Smooth muscle cell (in vitro differentiated cells): ENCODE results near the gene TPK1. TPM values are rescaled to one million over a fixed set of nuclear protein-coding genes. Genes with fewer than 3 reads are reported as not detected.

Experiments
- DNase-seq: peaks from one replicate; lab custom pipeline; 2025; ENCODE audit not compliant: unreplicated experiment; lab: John Stamatoyannopoulos, UW
- H2AFZ ChIP-seq: fragments of 200-600 bp; sonication (generic); 2 replicates; pipeline ENCODE4 v1.6.0; 2016; ENCODE audit warnings: antibody characterized with exemption, low read depth, mild to moderate bottlenecking
- H3F3A ChIP-seq: fragments of 200-600 bp; sonication (generic); 2 replicates; pipeline ENCODE4 v1.6.0; 2017; ENCODE audit warnings: antibody characterized with exemption, low read depth
- H3K27ac ChIP-seq: fragments of 200-600 bp; sonication (generic); 2 replicates; pipeline ENCODE4 v1.5.1; 2016; ENCODE audit warnings: low read depth, mild to moderate bottlenecking
- H3K27me3 ChIP-seq: fragments of 200-600 bp; sonication (generic); 2 replicates; pipeline ENCODE4 v1.6.1; 2016; ENCODE audit warnings: low read depth, mild to moderate bottlenecking
- H3K36me3 ChIP-seq: fragments of 200-600 bp; sonication (generic); 2 replicates; pipeline ENCODE4 v1.5.1; 2016; ENCODE audit warnings: low read depth
- H3K4me1 ChIP-seq: fragments of 200-600 bp; sonication (generic); 2 replicates; pipeline ENCODE4 v1.5.1; 2016; ENCODE audit warnings: low read depth
- H3K4me2 ChIP-seq: fragments of 200-600 bp; sonication (generic); 2 replicates; pipeline ENCODE4 v1.6.0; 2016; ENCODE audit warnings: mild to moderate bottlenecking
- H3K4me3 ChIP-seq: fragments of 200-600 bp; sonication (generic); 2 replicates; pipeline ENCODE4 v1.5.1; 2016; ENCODE audit warnings: mild to moderate bottlenecking
- H3K79me2 ChIP-seq: fragments of 200-600 bp; sonication (generic); 2 replicates; pipeline ENCODE4 v1.6.0; 2016; ENCODE audit warnings: low read depth, mild to moderate bottlenecking
- H3K9ac ChIP-seq: fragments of 200-600 bp; sonication (generic); 2 replicates; pipeline ENCODE4 v1.6.0; 2016; ENCODE audit warnings: low read depth
- H3K9me3 ChIP-seq: fragments of 200-600 bp; sonication (generic); replicated peaks from 2 replicates; pipeline ENCODE4 v1.5.1; 2016; ENCODE audit warnings: low read depth
- H4K20me1 ChIP-seq: fragments of 200-600 bp; sonication (generic); 2 replicates; pipeline ENCODE4 v1.6.0; 2016; ENCODE audit warnings: low read depth
- WGBS: methylation state at CpG from one replicate; pipeline ENCODE4 v1.1.7; 2016; ENCODE audit warnings: low lambda C conversion rate; 5-methylcytosine and 5-hydroxymethylcytosine counted together
- polyA plus RNA-seq: library from polyadenylated mRNA; unstranded; fragments of >200 nt; fragmentation: Nextera tagmentation; extraction: Ambion mirVana; gene quantifications from 2 replicates; pipeline ENCODE4 v1.2.1, GENCODE V29; 2016
- total RNA-seq: library from RNA; depleted of rRNA; stranded (reverse); fragments of >200 nt; gene quantifications from 2 replicates; pipeline ENCODE4 v1.2.3, GENCODE V29; 2014
- TF ChIP-seq, protein P1 (sequence below): fragments of 200-600 bp; sonication (generic); IDR thresholded peaks from 2 replicates; pipeline ENCODE4 v1.5.1; 2017; ENCODE audit warnings: borderline replicate concordance, mild to moderate bottlenecking, antibody characterized with exemption; ENCODE audit not compliant: insufficient read depth, poor library complexity, severe bottlenecking

Gene TPK1
- total and polyA plus RNA-seq, 2 experiments from 2014 or later: 1.2 to 1.9 TPM

DNA sequence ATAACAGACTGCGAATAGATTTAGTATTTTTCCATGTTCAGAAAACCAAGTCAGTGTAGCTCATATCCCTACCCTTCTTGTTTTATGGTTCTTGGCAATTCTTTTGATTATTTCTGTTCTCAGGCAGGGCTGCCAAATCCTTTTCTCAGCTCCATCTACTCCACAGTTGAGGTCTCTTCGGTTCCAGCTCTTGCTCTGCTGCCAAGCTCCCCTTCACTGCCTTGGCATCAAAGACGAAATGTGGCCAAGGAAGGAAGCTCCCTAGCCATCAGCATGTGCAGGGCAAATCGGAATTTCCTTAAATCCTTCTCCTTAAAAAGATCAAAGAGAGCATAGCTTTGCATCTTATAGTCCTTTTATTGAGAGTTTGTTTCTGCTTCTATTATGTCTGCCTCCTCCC is 315.9 kb downstream of the TPK1 start:
- DNase-seq: no peak
- H3K79me2 ChIP-seq: no peaks in the 10 kb centered on the region
- no peaks in the 10 kb centered on the region for H3K4me1 ChIP-seq
- no peaks in the 10 kb centered on the region for H3K36me3 ChIP-seq
- no peak overlapping the region for H2AFZ ChIP-seq
- WGBS: 85% methylated on average over 4 of the region's 4 CpGs
- H3K9ac ChIP-seq: no peak overlapping the region
- H3K27me3 ChIP-seq: no peaks in the 10 kb centered on the region
- TF ChIP-seq, protein P1, sequence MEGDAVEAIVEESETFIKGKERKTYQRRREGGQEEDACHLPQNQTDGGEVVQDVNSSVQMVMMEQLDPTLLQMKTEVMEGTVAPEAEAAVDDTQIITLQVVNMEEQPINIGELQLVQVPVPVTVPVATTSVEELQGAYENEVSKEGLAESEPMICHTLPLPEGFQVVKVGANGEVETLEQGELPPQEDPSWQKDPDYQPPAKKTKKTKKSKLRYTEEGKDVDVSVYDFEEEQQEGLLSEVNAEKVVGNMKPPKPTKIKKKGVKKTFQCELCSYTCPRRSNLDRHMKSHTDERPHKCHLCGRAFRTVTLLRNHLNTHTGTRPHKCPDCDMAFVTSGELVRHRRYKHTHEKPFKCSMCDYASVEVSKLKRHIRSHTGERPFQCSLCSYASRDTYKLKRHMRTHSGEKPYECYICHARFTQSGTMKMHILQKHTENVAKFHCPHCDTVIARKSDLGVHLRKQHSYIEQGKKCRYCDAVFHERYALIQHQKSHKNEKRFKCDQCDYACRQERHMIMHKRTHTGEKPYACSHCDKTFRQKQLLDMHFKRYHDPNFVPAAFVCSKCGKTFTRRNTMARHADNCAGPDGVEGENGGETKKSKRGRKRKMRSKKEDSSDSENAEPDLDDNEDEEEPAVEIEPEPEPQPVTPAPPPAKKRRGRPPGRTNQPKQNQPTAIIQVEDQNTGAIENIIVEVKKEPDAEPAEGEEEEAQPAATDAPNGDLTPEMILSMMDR: no peak
- no peaks in the 10 kb centered on the region for H4K20me1 ChIP-seq
- H3F3A ChIP-seq: no peaks in the 10 kb centered on the region
- H3K4me2 ChIP-seq: no peak overlapping the region
- H3K27ac ChIP-seq: no peak overlapping the region
- no peaks in the 10 kb centered on the region for H3K9me3 ChIP-seq
- H3K4me3 ChIP-seq: no peak overlapping the region

DNA sequence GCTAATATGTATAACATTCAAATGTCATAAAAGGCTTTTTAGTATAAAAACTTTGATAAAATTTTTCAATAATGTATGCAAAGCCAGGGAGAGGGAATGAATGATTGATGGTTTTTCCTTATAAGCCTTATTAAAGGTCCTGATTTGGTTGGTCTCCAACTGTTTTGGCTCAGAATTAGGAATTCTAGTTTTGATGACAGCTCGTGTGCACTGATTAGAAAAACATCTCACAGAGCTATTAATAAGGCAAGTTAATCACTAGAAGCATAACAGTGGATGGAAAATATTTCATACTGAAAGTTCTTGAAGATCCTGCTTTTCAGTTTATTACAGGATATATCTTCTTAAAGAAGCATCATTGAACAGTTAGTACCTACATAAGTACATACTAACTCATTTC is 317.5 kb downstream of the TPK1 start:
- no peaks in the 10 kb centered on the region for H3K27me3 ChIP-seq
- no peak overlapping the region for H2AFZ ChIP-seq
- no peaks in the 10 kb centered on the region for H3K9me3 ChIP-seq
- 76% methylated on average over 1 of the region's 1 CpG for WGBS
- TF ChIP-seq, protein P1: no peak
- H3K36me3 ChIP-seq: no peaks in the 10 kb centered on the region
- H3K9ac ChIP-seq: no peak overlapping the region
- H3F3A ChIP-seq: no peaks in the 10 kb centered on the region
- H3K4me3 ChIP-seq: no peak overlapping the region
- H3K79me2 ChIP-seq: no peaks in the 10 kb centered on the region
- H4K20me1 ChIP-seq: no peaks in the 10 kb centered on the region
- DNase-seq: no peak
- no peak overlapping the region for H3K27ac ChIP-seq
- H3K4me1 ChIP-seq: no peaks in the 10 kb centered on the region
- H3K4me2 ChIP-seq: no peak overlapping the region

DNA sequence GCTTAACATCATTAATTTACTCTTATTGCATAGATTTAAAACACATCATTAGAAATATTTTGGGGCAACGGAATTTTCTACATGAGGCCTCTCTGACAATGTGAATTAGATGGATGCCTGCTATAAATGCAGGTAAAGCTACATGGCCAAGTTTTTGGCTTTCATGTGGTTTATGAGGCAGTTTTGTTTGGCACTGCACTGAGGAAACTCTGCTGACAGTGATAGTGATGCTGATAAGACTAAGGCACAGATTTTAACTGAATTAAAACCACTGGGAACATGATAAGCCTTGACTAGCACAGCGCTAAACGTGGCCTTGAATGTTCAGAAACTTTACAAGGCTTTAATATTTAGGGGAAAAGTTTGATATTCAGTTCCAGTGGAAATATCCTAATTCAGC is 318.1 kb downstream of the TPK1 start:
- Histone ChIP-seq H2AFZ (no peak overlapping the region), H3K9me3 (no peaks in the 10 kb centered on the region), H3K4me2 (no peak overlapping the region), H3K27me3 (no peaks in the 10 kb centered on the region), H4K20me1 (no peaks in the 10 kb centered on the region), H3K79me2 (no peaks in the 10 kb centered on the region), H3K9ac (no peak overlapping the region), H3K4me3 (no peak overlapping the region), H3K4me1 (no peaks in the 10 kb centered on the region), H3F3A (no peaks in the 10 kb centered on the region), H3K27ac (no peak overlapping the region), H3K36me3 (no peaks in the 10 kb centered on the region)
- TF ChIP-seq, protein P1: no peak
- no peak for DNase-seq
- 48% methylated on average over 3 of the region's 3 CpGs for WGBS

DNA sequence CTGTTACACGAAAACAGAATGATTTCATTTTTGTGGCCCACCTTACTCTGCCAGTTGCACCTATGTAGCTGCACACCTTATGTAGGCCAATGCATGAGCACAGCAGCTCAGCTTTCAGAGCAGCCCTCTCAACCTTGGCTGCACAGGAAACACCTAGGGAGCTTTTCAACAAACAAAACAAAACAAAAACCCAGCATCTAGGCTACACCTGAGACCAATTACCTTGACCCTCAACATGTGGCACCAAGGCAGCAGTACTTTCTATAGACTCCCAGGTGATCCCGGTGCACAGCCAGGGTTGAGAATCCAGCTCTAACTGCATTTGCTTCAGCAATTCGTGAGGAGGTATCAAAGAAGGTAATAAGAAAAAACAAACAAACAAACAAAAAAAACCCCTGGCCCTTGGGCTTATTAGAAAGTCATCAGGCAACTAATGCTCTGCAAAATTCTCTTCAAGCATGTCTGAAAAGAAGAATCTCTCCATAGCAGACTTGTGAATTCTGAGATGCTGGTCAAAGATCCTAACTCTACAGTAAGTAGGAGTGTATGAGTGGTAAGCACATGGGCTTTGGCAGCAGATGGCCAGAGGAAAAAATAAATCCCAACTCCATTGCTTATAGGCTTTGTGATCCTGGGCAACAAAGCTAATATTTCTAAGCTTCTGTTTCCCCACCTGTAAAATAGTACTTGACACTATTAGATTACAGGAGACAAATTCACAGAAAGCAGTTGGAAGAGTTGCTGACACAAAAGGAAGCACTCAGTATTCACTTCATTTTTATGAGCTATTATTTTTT is 318.9 kb downstream of the TPK1 start:
- Histone ChIP-seq H3K4me1 (no peaks in the 10 kb centered on the region), H4K20me1 (no peaks in the 10 kb centered on the region), H2AFZ (no peak overlapping the region), H3K4me3 (no peak overlapping the region), H3K9me3 (no peaks in the 10 kb centered on the region), H3K9ac (no peak overlapping the region), H3K4me2 (no peak overlapping the region), H3F3A (no peaks in the 10 kb centered on the region), H3K27ac (no peak overlapping the region), H3K79me2 (no peaks in the 10 kb centered on the region), H3K36me3 (no peaks in the 10 kb centered on the region), H3K27me3 (no peaks in the 10 kb centered on the region)
- whole genome bisulfite sequencing: 85% methylated on average over 3 of the region's 3 CpGs
- TF ChIP-seq, protein P1: no peak
- DNase-seq: no peak
